Naive thymus-derived CD8-positive, alpha-beta T cell (primary cell): Measurements from ENCODE around the gene NUCB1. TPM values are rescaled to one million over a fixed set of nuclear protein-coding genes. Genes with fewer than 3 reads are reported as not detected.
"Not testable (repeated sequence)": the region's sequence is repeated elsewhere in the genome, so short reads cannot be mapped to it uniquely, and the experiment has no call there.

Source experiments
- ATAC-seq, 2 donors: fragments of 150-1000 bp; cut with Tn5 transposase in 1 of 2; sonication (Bioruptor Pico), chemical (Tn5 transposase) in 1 of 2; 1 replicate in 1 of 2; 2 replicates in 1 of 2; pipeline ENCODE4 v1.10.0; 2021; ENCODE audit warnings: mild to moderate bottlenecking in 2 of 2, moderate library complexity in 2 of 2
- POLR2A ChIA-PET: fragments of 350-600 bp; sonication (Branson Sonifier 250); formaldehyde crosslinking; loops from one replicate; lab custom pipeline; 2021; ENCODE audit warnings: antibody characterized with exemption; lab: Charles Lee
- DNase-seq, 10 donors: peaks; one replicate each; pipeline versions ENCODE4 v3.0.0 to v3.0.0-alpha.2; 2020 to 2022
- H3K27ac Mint-ChIP-seq, 10 donors: one replicate each; pipeline ENCODE4 v1.8.0; 2020 to 2022; ENCODE audit warnings: mild to moderate bottlenecking in 10 of 10, mixed read lengths in 10 of 10, moderate library complexity in 4 of 10, inconsistent platforms in 1 of 10
- H3K27me3 Mint-ChIP-seq, 5 donors: one replicate each; pipeline ENCODE4 v1.8.0; 2021 to 2022; ENCODE audit warnings: mixed read lengths in 5 of 5
- H3K36me3 Mint-ChIP-seq, 3 donors: one replicate each; pipeline ENCODE4 v1.8.0; 2020 to 2022; ENCODE audit warnings: mixed read lengths in 3 of 3, mild to moderate bottlenecking in 2 of 3, inconsistent platforms in 1 of 3
- H3K4me1 Mint-ChIP-seq, 4 donors: one replicate each; pipeline ENCODE4 v1.8.0; 2021 to 2022; ENCODE audit warnings: mixed read lengths in 4 of 4
- H3K4me3 Mint-ChIP-seq, 10 donors: one replicate each; pipeline ENCODE4 v1.8.0; 2020 to 2022; ENCODE audit warnings: mild to moderate bottlenecking in 10 of 10, mixed read lengths in 10 of 10, moderate library complexity in 6 of 10, inconsistent platforms in 1 of 10
- H3K9me3 Mint-ChIP-seq, 9 donors: one replicate each; pipeline ENCODE4 v1.8.0; 2020 to 2022; ENCODE audit warnings: mixed read lengths in 9 of 9, mild to moderate bottlenecking in 3 of 9, inconsistent platforms in 1 of 9, moderate library complexity in 1 of 9
- polyA plus RNA-seq, 3 donors: library from polyadenylated mRNA; unstranded; fragments of 300-500 nt; fragmentation: Illumina TruSeq; gene quantifications; one replicate each; pipeline ENCODE4 v1.2.3, GENCODE V29; 2021
- total RNA-seq, 8 experiments: library from RNA in 2 of 8; stranded (reverse) in 2 of 8; gene quantifications; one replicate each; pipeline ENCODE4 v1.2.3 and lab custom pipeline; 2021 to 2026

NUCB1 gene
- total and polyA plus RNA-seq, 5 experiments from 2014 or later, result 48.6 to 119 (median 106) TPM

DNA sequence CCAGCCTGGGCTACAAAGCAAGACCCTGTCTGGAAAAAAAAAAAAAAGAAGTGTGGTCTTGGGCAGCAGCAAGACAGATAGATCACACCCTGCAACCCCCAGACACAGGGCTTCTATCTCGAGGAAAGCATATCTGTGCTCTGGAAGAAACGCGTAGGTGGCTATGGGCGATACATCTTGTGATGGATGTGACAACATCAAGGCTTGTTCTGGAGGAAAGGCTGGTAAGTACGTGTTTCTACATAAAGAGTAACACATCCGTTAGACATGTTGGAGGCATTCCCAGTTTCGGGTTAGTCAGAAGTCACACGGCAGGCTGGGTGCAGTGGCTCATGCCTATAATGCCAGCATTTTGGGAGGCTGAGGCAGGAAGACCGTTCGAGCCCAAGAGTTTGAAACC is 26.8 kb downstream of the NUCB1 start:
- DNase-seq (peak in 3 of 10 donors; percentile 4 to 16 (median 12)), ATAC-seq (peak; percentile 28 to 72)
- H3K4me3 Mint-ChIP-seq, result peak overlapping the region in 8 of 10 donors; percentile 20 to 69 (median 43)
- H3K27me3 Mint-ChIP-seq, result no peaks in the 10 kb centered on the region
- POLR2A ChIA-PET, result no interaction called here
- H3K27ac Mint-ChIP-seq, result peak overlapping the region in 2 of 10 donors; percentile 39 to 50
- H3K9me3 Mint-ChIP-seq, result no peaks in the 10 kb centered on the region
- H3K4me1 Mint-ChIP-seq, result peaks cover 0 to 7% (median 0%) of the 10 kb centered on the region in 4 donors
- peaks cover 0 to 9% (median 0%) of the 10 kb centered on the region in 3 donors for H3K36me3 Mint-ChIP-seq

DNA sequence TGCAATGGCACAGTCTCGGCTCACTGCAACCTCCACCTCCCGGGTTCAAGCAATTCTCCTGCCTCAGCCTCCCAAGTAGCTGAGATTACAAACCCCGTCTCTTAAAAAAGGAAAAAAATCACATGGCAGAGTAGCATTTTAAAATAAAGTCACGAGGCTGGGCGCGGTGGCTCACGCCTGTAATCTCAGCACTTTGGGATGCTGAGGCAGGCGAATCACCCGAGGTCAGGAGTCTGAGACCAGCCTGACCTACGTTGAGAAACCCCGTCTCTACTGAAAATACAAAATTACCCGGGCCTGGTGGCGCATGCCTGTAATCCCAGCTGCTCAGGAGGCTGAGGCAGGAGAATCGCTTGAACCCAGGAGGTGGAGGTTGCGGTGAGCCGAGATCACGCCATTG is 27.6 kb downstream of the NUCB1 start:
- not testable (repeated sequence) for H3K27ac Mint-ChIP-seq, H3K4me3 Mint-ChIP-seq, H3K4me1 Mint-ChIP-seq, DNase-seq, H3K9me3 Mint-ChIP-seq, ATAC-seq, H3K36me3 Mint-ChIP-seq, H3K27me3 Mint-ChIP-seq
- POLR2A ChIA-PET, result interaction anchor here (0.7 kb wide), 3 partner anchors 40 to 265 kb away, joined by 3 to 6 read pairs (median 3); no protein-coding TSS in a partner anchor

GRCh38 chr19:48928164-48929025 is 28.3 kb downstream of the NUCB1 start:
- Mint-ChIP-seq H3K36me3 (peaks cover 0 to 2% (median 0%) of the 10 kb centered on the region in 3 donors), H3K4me3 (no peak overlapping the region), H3K27me3 (peaks cover 0 to 3% (median 0%) of the 10 kb centered on the region in 5 donors), H3K9me3 (no peaks in the 10 kb centered on the region), H3K27ac (no peak overlapping the region), H3K4me1 (peaks cover 0 to 10% (median 5%) of the 10 kb centered on the region in 4 donors)
- POLR2A ChIA-PET, result interaction anchor here (0.6 to 0.9 kb wide), 5 partner anchors 9 to 265 kb away, joined by 3 to 7 read pairs (median 3); no protein-coding TSS in a partner anchor
- no peak for DNase-seq
- no peak for ATAC-seq

DNA sequence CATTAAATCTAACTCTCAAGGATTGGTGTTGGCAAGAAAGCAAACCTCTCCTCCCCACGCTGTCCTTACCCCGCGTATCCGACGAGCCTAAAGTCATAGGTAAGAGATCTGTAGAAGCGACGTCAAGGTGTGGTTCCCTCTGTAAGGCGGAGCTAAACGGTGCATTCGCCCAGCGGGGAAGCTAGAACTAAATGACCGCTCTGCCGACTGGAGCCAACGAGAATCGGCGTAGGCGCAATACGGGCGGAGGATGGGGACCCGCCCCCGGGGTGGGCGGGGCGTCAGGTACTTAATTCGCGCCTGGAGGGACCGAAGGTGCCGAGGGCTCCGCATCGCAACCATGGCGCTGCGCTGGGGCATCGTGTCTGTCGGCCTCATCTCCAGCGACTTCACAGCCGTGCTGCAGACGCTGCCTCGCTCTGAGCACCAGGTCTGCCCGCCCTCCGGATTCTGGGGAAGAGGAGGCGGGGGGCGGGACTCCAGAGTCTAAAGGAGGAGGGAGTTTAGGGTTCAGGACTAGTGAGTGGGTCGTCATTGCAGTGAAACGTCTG is 33.3 kb downstream of the NUCB1 start, which contains the start of gene DHDH:
Gene DHDH, plus strand, starts transcription at position 318 of the 551 bp plus-strand sequence. Its CDS starts 23 bp downstream, at position 341.
- POLR2A ChIA-PET, result interaction anchor here (1.1 to 1.5 kb wide), 7 partner anchors 9 to 91 kb away, joined by 3 to 6 read pairs (median 4); partner anchors contain the start of genes GYS1, NUCB1 and RUVBL2
- H3K36me3 Mint-ChIP-seq, result no peaks in the 10 kb centered on the region
- peak within 1 kb of the TSS; percentile 5 to 95 (median 89) for H3K27ac Mint-ChIP-seq
- peaks cover 0 to 3% (median 0%) of the 10 kb centered on the region in 5 donors for H3K27me3 Mint-ChIP-seq
- DNase-seq (peak; percentile 74 to 91 (median 86)), ATAC-seq (peak; percentile 96 to 98)
- no peaks in the 10 kb centered on the region for H3K9me3 Mint-ChIP-seq
- peak within 1 kb of the TSS; percentile 80 to 94 (median 88) for H3K4me3 Mint-ChIP-seq
- H3K4me1 Mint-ChIP-seq, result peaks cover 3 to 21% (median 12%) of the 10 kb centered on the region in 4 donors

DNA sequence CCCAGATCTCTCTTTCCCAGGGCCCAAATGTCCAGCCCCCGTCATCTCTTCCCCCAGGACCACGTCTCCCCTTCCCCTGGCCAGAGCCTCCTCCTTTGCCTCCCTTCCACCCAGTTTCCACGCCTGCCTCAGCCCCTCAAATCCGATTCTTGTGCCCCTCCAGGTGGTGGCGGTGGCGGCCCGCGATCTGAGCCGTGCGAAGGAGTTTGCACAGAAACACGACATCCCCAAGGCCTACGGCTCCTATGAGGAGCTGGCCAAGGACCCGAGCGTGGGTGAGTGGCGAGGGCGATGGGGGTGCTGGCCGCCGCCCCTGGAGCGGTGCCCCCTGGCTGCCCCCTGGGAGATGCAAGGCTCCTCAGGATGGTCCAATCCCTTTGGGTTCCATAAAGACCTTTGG is 34.7 kb downstream of the NUCB1 start:
- ATAC-seq (no peak), DNase-seq (no peak)
- H3K27ac Mint-ChIP-seq, result peak overlapping the region in 2 of 10 donors; percentile 60 to 87
- peaks cover 3 to 7% (median 4%) of the 10 kb centered on the region in 3 donors for H3K36me3 Mint-ChIP-seq
- no peaks in the 10 kb centered on the region for H3K9me3 Mint-ChIP-seq
- peaks cover 3 to 21% (median 12%) of the 10 kb centered on the region in 4 donors for H3K4me1 Mint-ChIP-seq
- H3K27me3 Mint-ChIP-seq, result peaks cover 0 to 3% (median 0%) of the 10 kb centered on the region in 5 donors
- POLR2A ChIA-PET, result interaction anchor here (0.6 kb wide), 1 partner anchor 1198 kb away, joined by 4 read pairs; no protein-coding TSS in a partner anchor
- H3K4me3 Mint-ChIP-seq, result peak overlapping the region in 6 of 10 donors; percentile 38 to 94 (median 62)

GRCh38 chr19:48935864-48936263 is 35.8 kb downstream of the NUCB1 start:
- ATAC-seq (no peak), DNase-seq (no peak)
- POLR2A ChIA-PET, result no interaction called here
- Mint-ChIP-seq H3K9me3 (no peaks in the 10 kb centered on the region), H3K27ac (no peak overlapping the region), H3K4me1 (peaks cover 3 to 21% (median 12%) of the 10 kb centered on the region in 4 donors), H3K36me3 (peaks cover 4 to 15% (median 8%) of the 10 kb centered on the region in 3 donors), H3K27me3 (peaks cover 0 to 3% (median 0%) of the 10 kb centered on the region in 5 donors), H3K4me3 (no peak overlapping the region)

DNA sequence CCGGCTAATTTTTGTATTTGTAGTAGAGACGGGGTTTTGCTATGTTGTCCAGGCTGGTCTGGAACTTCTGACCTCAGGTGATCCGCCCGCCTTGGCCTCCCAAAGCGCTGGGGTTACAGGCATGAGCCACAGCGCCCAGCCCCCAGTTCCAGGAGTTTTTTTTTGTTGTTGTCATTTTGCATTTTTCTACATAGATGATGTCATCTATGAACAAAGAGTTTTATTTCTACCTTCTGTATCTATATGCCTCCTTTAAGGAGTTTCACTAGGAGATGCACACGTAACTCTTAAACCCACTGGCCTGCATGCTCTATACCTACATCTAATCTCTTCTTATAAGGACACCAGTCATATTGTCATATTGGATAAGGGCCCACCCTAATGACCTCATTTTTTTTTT is 38.1 kb downstream of the NUCB1 start:
- ATAC-seq, result no peak
- Mint-ChIP-seq H3K27me3 (peaks cover 0 to 1% (median 0%) of the 10 kb centered on the region in 5 donors), H3K36me3 (peaks cover 4 to 21% (median 15%) of the 10 kb centered on the region in 3 donors), H3K9me3 (no peaks in the 10 kb centered on the region), H3K4me1 (peaks cover 3 to 18% (median 9%) of the 10 kb centered on the region in 4 donors), H3K4me3 (no peak overlapping the region), H3K27ac (no peak overlapping the region)
- DNase-seq, result no peak
- POLR2A ChIA-PET, result no interaction called here

DNA sequence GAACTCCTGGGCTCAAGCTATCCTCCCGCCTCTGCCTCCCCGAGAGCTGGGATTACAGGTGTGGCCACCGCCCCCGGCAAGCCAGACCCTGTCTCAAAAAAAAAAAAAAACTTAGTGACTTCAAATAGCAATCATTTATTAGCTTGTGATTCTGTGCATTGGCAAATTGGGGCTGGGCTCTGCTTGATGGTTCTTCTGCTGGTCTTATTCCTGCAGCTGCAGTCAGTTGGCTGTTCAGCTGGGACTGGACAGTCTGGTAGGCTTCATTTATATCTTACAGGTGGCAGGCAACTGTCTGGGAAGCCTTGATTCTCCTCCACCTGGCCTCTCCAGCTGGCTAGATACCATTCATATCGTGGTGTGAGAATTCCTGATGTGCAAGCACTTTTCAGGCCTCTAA is 40.8 kb downstream of the NUCB1 start:
- Mint-ChIP-seq H3K9me3 (no peaks in the 10 kb centered on the region), H3K36me3 (peaks cover 4 to 21% (median 15%) of the 10 kb centered on the region in 3 donors), H3K4me1 (peaks cover 0 to 2% (median 0%) of the 10 kb centered on the region in 4 donors), H3K4me3 (no peak overlapping the region), H3K27me3 (no peaks in the 10 kb centered on the region), H3K27ac (no peak overlapping the region)
- ATAC-seq (no peak), DNase-seq (no peak)
- POLR2A ChIA-PET, result interaction anchor here (0.6 to 1.0 kb wide), 3 partner anchors 11 to 616 kb away, joined by 3 to 5 read pairs (median 3); no protein-coding TSS in a partner anchor

DNA sequence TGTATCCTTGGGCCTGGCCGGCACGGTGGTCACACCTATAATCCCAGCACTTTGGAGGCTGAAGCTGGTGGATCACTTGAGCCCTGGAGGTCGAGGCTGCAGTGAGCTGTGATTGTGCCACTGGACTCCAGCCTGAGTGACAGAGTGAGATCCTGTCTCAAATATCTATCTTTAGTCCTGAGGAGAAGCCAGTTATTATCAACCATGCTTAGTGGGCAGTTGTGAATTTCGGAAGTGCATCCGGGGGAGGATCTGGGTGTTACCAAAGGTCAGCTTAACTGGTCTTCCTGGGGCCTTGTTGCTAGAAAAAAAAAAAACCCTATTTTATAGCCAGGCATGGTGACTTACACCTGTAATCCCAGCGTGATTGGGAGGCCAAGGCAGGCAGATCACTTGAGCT is 43.0 kb downstream of the NUCB1 start:
- POLR2A ChIA-PET, result interaction anchor here (0.7 to 1.2 kb wide), 2 partner anchors 11 to 965 kb away, joined by 3 read pairs; partner anchors contain the start of gene BAX
- ATAC-seq (no peak), DNase-seq (no peak)
- peaks cover 0 to 2% (median 0%) of the 10 kb centered on the region in 4 donors for H3K4me1 Mint-ChIP-seq
- no peak overlapping the region for H3K27ac Mint-ChIP-seq
- no peaks in the 10 kb centered on the region for H3K27me3 Mint-ChIP-seq
- peaks cover 4 to 21% (median 15%) of the 10 kb centered on the region in 3 donors for H3K36me3 Mint-ChIP-seq
- H3K9me3 Mint-ChIP-seq, result peaks cover 0 to 2% (median 0%) of the 10 kb centered on the region in 9 donors
- H3K4me3 Mint-ChIP-seq, result no peak overlapping the region

- Mint-ChIP-seq H3K36me3 (peaks cover 0 to 11% (median 9%) of the 10 kb centered on the region in 3 donors), H3K4me3 (no peak overlapping the region), H3K27ac (no peak overlapping the region), H3K9me3 (peaks cover 0 to 5% (median 0%) of the 10 kb centered on the region in 9 donors), H3K27me3 (no peaks in the 10 kb centered on the region), H3K4me1 (peaks cover 0 to 2% (median 0%) of the 10 kb centered on the region in 4 donors)
- POLR2A ChIA-PET, result interaction anchor here (1.3 kb wide), 1 partner anchor 19 kb away, joined by 3 read pairs; no protein-coding TSS in a partner anchor
- ATAC-seq (no peak), DNase-seq (no peak)
Observed at GRCh38 chr19:48945415-48945814, 45.3 kb downstream of the NUCB1 start.

GRCh38 chr19:48945817-48946216 is 45.7 kb downstream of the NUCB1 start:
- Mint-ChIP-seq H3K9me3 (peaks cover 0 to 5% (median 0%) of the 10 kb centered on the region in 9 donors), H3K4me1 (peaks cover 0 to 2% (median 0%) of the 10 kb centered on the region in 4 donors), H3K4me3 (no peak overlapping the region), H3K27me3 (no peaks in the 10 kb centered on the region), H3K36me3 (peaks cover 0 to 7% (median 6%) of the 10 kb centered on the region in 3 donors), H3K27ac (no peak overlapping the region)
- DNase-seq (no peak), ATAC-seq (no peak)
- POLR2A ChIA-PET, result interaction anchor here (0.5 to 1.3 kb wide), 2 partner anchors 18 to 33 kb away, joined by 3 read pairs; no protein-coding TSS in a partner anchor
